Measurements from ENCODE around the gene PHKB. TPM values are rescaled to one million over a fixed set of nuclear protein-coding genes. Genes with fewer than 3 reads are reported as not detected.

The PHKB gene
- total RNA-seq, 1 experiment from 2014 or later = 38.8 TPM

GRCh38 chr16:47584464-47585225 lies 123.5 kb downstream of the PHKB start:
- H3K14ac ChIP-seq (ENCODE audit: insufficient read depth, low read length) = no peak overlapping the region
- Mint-ChIP-seq H3K27me3 (ENCODE audit: low read depth) (no peaks in the 10 kb centered on the region; the same call in 1 of the 2 replicates), H3K4me3 (no peak overlapping the region), H3K4me1 (peaks cover 8% of the 10 kb centered on the region in 2 experiments), H3K9me3 (no peaks in the 10 kb centered on the region), H3K36me3 (ENCODE audit: insufficient read depth in 1 of 3, low read depth in 3 of 3) (no peaks in the 10 kb centered on the region), H3K27ac (peak overlapping the region in 1 of 3 experiments; percentile 85; a peak in 1 of 7 replicates)
- H3K56ac ChIP-seq (ENCODE audit: insufficient read length, low read depth, low read length) = no peak overlapping the region
- H2BK120ac ChIP-seq (ENCODE audit: low read depth, low read length, poor library complexity, severe bottlenecking) = no peak overlapping the region
- peaks cover 3% of the 10 kb centered on the region; the same call in 1 of the 2 replicates for H3K4me1 ChIP-seq (ENCODE audit: insufficient read depth, low read length)
- H3K79me2 ChIP-seq (ENCODE audit: insufficient read depth, low read length) = no peaks in the 10 kb centered on the region
- H4K5ac ChIP-seq (ENCODE audit: insufficient read length, low read depth, low read length) = no peak overlapping the region
- no peak overlapping the region for H4K91ac ChIP-seq (ENCODE audit: insufficient read length, low read depth, low read length)
- TF ChIP-seq CTCF (conservative IDR thresholded peaks at IDR 0.05) = no peak
- H3K79me1 ChIP-seq (ENCODE audit: insufficient read depth, low read depth, low read length, poor library complexity, severe bottlenecking) = no peaks in the 10 kb centered on the region
- H3K23me2 ChIP-seq (ENCODE audit: insufficient read length, low read depth, low read length, poor library complexity, severe bottlenecking) = no peaks in the 10 kb centered on the region
- H2BK5ac ChIP-seq (ENCODE audit: insufficient read length, low read length) = no peak overlapping the region
- H2BK20ac ChIP-seq (ENCODE audit: low read depth, low read length, poor library complexity, severe bottlenecking) = no peak overlapping the region
- no peaks in the 10 kb centered on the region for H3K27me3 ChIP-seq (ENCODE audit: insufficient read depth, low read length)
- no peak overlapping the region for H3T11ph ChIP-seq (ENCODE audit: low read length)
- H3K9me3 ChIP-seq (ENCODE audit: control insufficient read depth, low read depth, low read length) = no peaks in the 10 kb centered on the region
- DNase-seq = no peak
- no peak overlapping the region for H2AK5ac ChIP-seq (ENCODE audit: insufficient read length, low read length)
- WGBS (ENCODE audit: extremely low coverage, insufficient read length, low lambda C conversion rate) = no CpG with 5 or more reads among the region's 4 CpGs
- H3K4me2 ChIP-seq (ENCODE audit: insufficient read depth, insufficient read length, low read length) = no peak overlapping the region
- H2BK15ac ChIP-seq (ENCODE audit: low read depth, low read length) = no peak overlapping the region
- H4K8ac ChIP-seq (replicated peaks; ENCODE audit: insufficient read length, low read depth, low read length) = no peak overlapping the region
- no peak overlapping the region for H3K18ac ChIP-seq (ENCODE audit: insufficient read length, low read depth, low read length)
- H3K9ac ChIP-seq (ENCODE audit: extremely low read depth, insufficient read length, low read length) = no peak overlapping the region
- H3K23ac ChIP-seq (ENCODE audit: insufficient read length, low read depth, low read length) = no peak overlapping the region
- no peak overlapping the region for H2AFZ ChIP-seq (ENCODE audit: low read length)
- H4K20me1 ChIP-seq (ENCODE audit: control insufficient read depth, insufficient read depth, insufficient read length) = no peaks in the 10 kb centered on the region
- H2BK12ac ChIP-seq (ENCODE audit: insufficient read length, low read depth, low read length) = no peak overlapping the region
- H3K4ac ChIP-seq (ENCODE audit: low read depth, low read length) = no peak overlapping the region
- no peak overlapping the region for H3K27ac ChIP-seq (ENCODE audit: insufficient read length, low read depth, low read length)
